Neuronal stem cell (in vitro differentiated cells): ENCODE measurements around the gene MAPKAP1.
A peak's percentile ranks its signal among the peaks of the same experiment; 100 is the strongest.

Source experiments
- DNase-seq: peaks from one replicate; pipeline ENCODE4 v3.0.0-alpha.2; 2013; ENCODE audit warnings: low spot score
- H2AFZ ChIP-seq: one replicate; pipeline ENCODE4 v1.6.1; 2013; ENCODE audit warnings: mild to moderate bottlenecking, low read length, inconsistent platforms
- H2AK5ac ChIP-seq: 2 replicates; pipeline ENCODE4 v1.6.1; 2013; ENCODE audit warnings: low read depth, mild to moderate bottlenecking, inconsistent platforms, low read length, moderate library complexity, mixed read lengths
- H2BK120ac ChIP-seq: 2 replicates; pipeline ENCODE4 v1.6.1; 2013; ENCODE audit warnings: low read depth, mild to moderate bottlenecking, inconsistent platforms, low read length, moderate library complexity, mixed read lengths
- H2BK12ac ChIP-seq: one replicate; pipeline ENCODE4 v1.6.1; 2013; ENCODE audit warnings: low read length, inconsistent platforms
- H2BK15ac ChIP-seq: 2 replicates; pipeline ENCODE4 v1.6.1; 2013; ENCODE audit warnings: mild to moderate bottlenecking, low read length, inconsistent platforms, mixed read lengths
- H2BK5ac ChIP-seq: one replicate; pipeline ENCODE4 v1.6.1; 2013; ENCODE audit warnings: inconsistent platforms, mild to moderate bottlenecking, low read length, moderate library complexity
- H3K14ac ChIP-seq: one replicate; pipeline ENCODE4 v1.6.1; 2013; ENCODE audit warnings: low read length, inconsistent platforms
- H3K18ac ChIP-seq: 2 replicates; pipeline ENCODE4 v1.6.1; 2013; ENCODE audit warnings: low read length, inconsistent platforms
- H3K23ac ChIP-seq: 2 replicates; pipeline ENCODE4 v1.6.1; 2013; ENCODE audit warnings: low read depth, mild to moderate bottlenecking, mixed read lengths, low read length, inconsistent platforms; ENCODE audit not compliant: poor library complexity
- H3K27ac ChIP-seq: replicated peaks from 3 replicates; pipeline ENCODE4 v1.5.1; 2013; ENCODE audit warnings: low read length, inconsistent platforms
- H3K27me3 ChIP-seq, 3 experiments: 2 replicates each; pipeline ENCODE4 v1.6.1; 2013; ENCODE audit warnings: low read length in 3 of 3, mild to moderate bottlenecking in 2 of 3, inconsistent platforms in 1 of 3, low read depth in 1 of 3, mixed read lengths in 1 of 3, moderate library complexity in 1 of 3; ENCODE audit not compliant: control insufficient read depth in 3 of 3, insufficient read depth in 3 of 3
- H3K36me3 ChIP-seq, 2 donors: replicated peaks in 1 of 2; 2 replicates each; pipeline ENCODE4 v1.6.1; 2013; ENCODE audit warnings: low read length in 2 of 2; ENCODE audit not compliant: control insufficient read depth in 2 of 2, insufficient read depth in 2 of 2
- H3K4ac ChIP-seq: 2 replicates; pipeline ENCODE4 v1.6.1; 2013; ENCODE audit warnings: inconsistent platforms, mild to moderate bottlenecking, low read length, moderate library complexity
- H3K4me1 ChIP-seq, 2 donors: 1 replicate in 1 of 2; 2 replicates in 1 of 2; pipeline ENCODE4 v1.6.1; 2013; ENCODE audit warnings: low read length in 2 of 2, low read depth in 1 of 2; ENCODE audit not compliant: control insufficient read depth in 2 of 2, insufficient read depth in 1 of 2
- H3K4me2 ChIP-seq: one replicate; pipeline ENCODE4 v1.6.1; 2013; ENCODE audit warnings: mild to moderate bottlenecking, low read length, inconsistent platforms; ENCODE audit not compliant: insufficient read depth, poor library complexity, severe bottlenecking
- H3K4me3 ChIP-seq, 2 donors: 2 replicates each; pipeline ENCODE4 v1.5.1; 2013; ENCODE audit warnings: low read length in 2 of 2, mild to moderate bottlenecking in 2 of 2, inconsistent platforms in 1 of 2, moderate library complexity in 1 of 2
- H3K79me1 ChIP-seq: one replicate; pipeline ENCODE4 v1.6.1; 2013; ENCODE audit warnings: low read depth, mild to moderate bottlenecking, inconsistent platforms, low read length, moderate library complexity
- H3K9ac ChIP-seq: one replicate; pipeline ENCODE4 v1.6.1; 2013; ENCODE audit warnings: mild to moderate bottlenecking, low read depth, low read length, inconsistent platforms; ENCODE audit not compliant: poor library complexity
- H3K9me3 ChIP-seq, 2 donors: replicated peaks in 1 of 2; 2 replicates each; pipeline versions ENCODE3 to v1.6.1; 2013; ENCODE audit warnings: low read length in 2 of 2, mild to moderate bottlenecking in 2 of 2, inconsistent platforms in 1 of 2, low read depth in 1 of 2, mixed read lengths in 1 of 2, moderate library complexity in 1 of 2; ENCODE audit not compliant: control insufficient read depth in 2 of 2, insufficient read depth in 1 of 2
- H4K8ac ChIP-seq: one replicate; pipeline ENCODE4 v1.6.1; 2013; ENCODE audit warnings: low read depth, mild to moderate bottlenecking, inconsistent platforms, low read length, moderate library complexity
- H4K91ac ChIP-seq: one replicate; pipeline ENCODE4 v1.6.1; 2013; ENCODE audit warnings: low read length, low read depth, mild to moderate bottlenecking, inconsistent platforms; ENCODE audit not compliant: poor library complexity
- WGBS, 2 donors: extraction: QIAGEN DNeasy Blood & Tissue Kit; methylation state at CpG; one replicate each; pipeline ENCODE4 v1.1.7; 2013; ENCODE audit warnings: missing lambda C conversion rate in 2 of 2, mixed read lengths in 1 of 2; ENCODE audit not compliant: insufficient read length in 2 of 2, insufficient replicate concordance in 1 of 2; ENCODE audit errors: extremely low coverage in 2 of 2; 5-methylcytosine and 5-hydroxymethylcytosine counted together

The MAPKAP1 gene

GRCh38 chr9:125421166-125421565, 285.8 kb downstream of the MAPKAP1 start:
- Histone ChIP-seq H3K9me3 (no peaks in the 10 kb centered on the region), H3K23ac (no peak overlapping the region), H3K4ac (no peak overlapping the region), H3K36me3 (no peaks in the 10 kb centered on the region), H3K14ac (no peak overlapping the region), H3K9ac (no peak overlapping the region), H2BK120ac (no peak overlapping the region), H3K18ac (no peak overlapping the region), H2BK15ac (no peak overlapping the region), H3K27me3 (no peaks in the 10 kb centered on the region), H2BK5ac (no peak overlapping the region), H2BK12ac (no peak overlapping the region), H3K27ac (no peak overlapping the region), H2AK5ac (no peak overlapping the region), H3K4me2 (no peak overlapping the region), H3K79me1 (no peaks in the 10 kb centered on the region), H4K8ac (no peak overlapping the region), H2AFZ (no peak overlapping the region), H3K4me1 (no peaks in the 10 kb centered on the region), H4K91ac (no peak overlapping the region), H3K4me3 (no peak overlapping the region)
- no peak for DNase-seq
- no CpG with 5 or more reads among the region's 6 CpGs for WGBS, 2 donors

DNA sequence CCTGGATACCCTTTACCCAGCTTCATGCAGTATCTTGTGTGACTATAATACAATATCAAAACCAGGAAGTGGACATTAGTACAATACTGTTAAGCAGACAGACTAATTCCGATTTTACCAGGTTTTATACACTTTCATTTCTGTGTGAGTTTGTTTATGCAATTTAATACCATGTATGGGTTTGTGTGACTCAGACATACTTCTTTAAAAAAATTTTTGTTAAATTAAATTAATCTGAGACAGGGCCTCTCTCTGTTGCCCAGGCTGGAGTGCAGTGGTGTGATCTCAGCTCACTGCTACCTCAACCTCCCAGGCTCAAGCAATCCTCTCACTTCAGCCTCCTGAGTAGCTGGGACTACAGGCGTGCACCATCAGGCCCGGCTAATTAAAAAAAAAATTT, 288.6 kb downstream of the MAPKAP1 start:
- H3K18ac ChIP-seq: no peak overlapping the region
- no peak overlapping the region for H2AK5ac ChIP-seq
- no peak overlapping the region for H3K23ac ChIP-seq
- no peak overlapping the region for H4K91ac ChIP-seq
- no peaks in the 10 kb centered on the region for H3K9me3 ChIP-seq
- DNase-seq: no peak
- H3K4me1 ChIP-seq: no peaks in the 10 kb centered on the region
- no peak overlapping the region for H3K27ac ChIP-seq
- no peak overlapping the region for H3K9ac ChIP-seq
- H3K36me3 ChIP-seq: no peaks in the 10 kb centered on the region
- no peak overlapping the region for H2BK5ac ChIP-seq
- H2BK15ac ChIP-seq: no peak overlapping the region
- no peak overlapping the region for H2BK12ac ChIP-seq
- H3K79me1 ChIP-seq: no peaks in the 10 kb centered on the region
- H2BK120ac ChIP-seq: no peak overlapping the region
- no peak overlapping the region for H3K14ac ChIP-seq
- no peak overlapping the region for H3K4me3 ChIP-seq
- no CpG with 5 or more reads among the region's 3 CpGs for whole genome bisulfite sequencing, 2 donors
- no peak overlapping the region for H2AFZ ChIP-seq
- H4K8ac ChIP-seq: no peak overlapping the region
- H3K27me3 ChIP-seq: no peaks in the 10 kb centered on the region
- no peak overlapping the region for H3K4ac ChIP-seq
- no peak overlapping the region for H3K4me2 ChIP-seq

- no peak overlapping the region for H3K14ac ChIP-seq
- H4K91ac ChIP-seq: no peak overlapping the region
- no peak overlapping the region for H3K27ac ChIP-seq
- H3K4me3 ChIP-seq: no peak overlapping the region
- no peak overlapping the region for H3K18ac ChIP-seq
- H3K36me3 ChIP-seq: no peaks in the 10 kb centered on the region
- H2BK15ac ChIP-seq: no peak overlapping the region
- DNase-seq: no peak
- H4K8ac ChIP-seq: no peak overlapping the region
- H3K79me1 ChIP-seq: no peaks in the 10 kb centered on the region
- no CpG with 5 or more reads among the region's 8 CpGs for WGBS, 2 donors
- peak overlapping the region; percentile 35 for H2AFZ ChIP-seq
- H3K27me3 ChIP-seq: no peaks in the 10 kb centered on the region
- H2BK120ac ChIP-seq: no peak overlapping the region
- H3K9ac ChIP-seq: no peak overlapping the region
- H3K4ac ChIP-seq: no peak overlapping the region
- no peaks in the 10 kb centered on the region for H3K4me1 ChIP-seq
- H2BK5ac ChIP-seq: no peak overlapping the region
- no peak overlapping the region for H3K4me2 ChIP-seq
- no peaks in the 10 kb centered on the region for H3K9me3 ChIP-seq
- no peak overlapping the region for H2AK5ac ChIP-seq
- no peak overlapping the region for H3K23ac ChIP-seq
- no peak overlapping the region for H2BK12ac ChIP-seq
Measured at GRCh38 chr9:125416517-125416916, 290.5 kb downstream of the MAPKAP1 start.

GRCh38 chr9:125415583-125416460, 291.2 kb downstream of the MAPKAP1 start:
- Histone ChIP-seq H3K4me3 (no peak overlapping the region), H3K4ac (no peak overlapping the region), H3K18ac (peak overlapping the region; percentile 63), H3K23ac (no peak overlapping the region), H3K36me3 (no peaks in the 10 kb centered on the region), H3K14ac (no peak overlapping the region), H2BK15ac (peak overlapping the region; percentile 34), H3K4me2 (no peak overlapping the region), H3K9me3 (no peaks in the 10 kb centered on the region), H2AK5ac (no peak overlapping the region), H3K27me3 (no peaks in the 10 kb centered on the region), H2BK120ac (no peak overlapping the region), H4K8ac (no peak overlapping the region), H3K9ac (no peak overlapping the region), H2AFZ (peak overlapping the region; percentile 35), H3K4me1 (no peaks in the 10 kb centered on the region), H4K91ac (no peak overlapping the region), H3K79me1 (no peaks in the 10 kb centered on the region), H2BK12ac (no peak overlapping the region), H3K27ac (no peak overlapping the region), H2BK5ac (no peak overlapping the region)
- DNase-seq: no peak
- no CpG with 5 or more reads among the region's 23 CpGs for WGBS, 2 donors
